Measurements from ENCODE around the gene C1QC.

Gene C1QC

DNA sequence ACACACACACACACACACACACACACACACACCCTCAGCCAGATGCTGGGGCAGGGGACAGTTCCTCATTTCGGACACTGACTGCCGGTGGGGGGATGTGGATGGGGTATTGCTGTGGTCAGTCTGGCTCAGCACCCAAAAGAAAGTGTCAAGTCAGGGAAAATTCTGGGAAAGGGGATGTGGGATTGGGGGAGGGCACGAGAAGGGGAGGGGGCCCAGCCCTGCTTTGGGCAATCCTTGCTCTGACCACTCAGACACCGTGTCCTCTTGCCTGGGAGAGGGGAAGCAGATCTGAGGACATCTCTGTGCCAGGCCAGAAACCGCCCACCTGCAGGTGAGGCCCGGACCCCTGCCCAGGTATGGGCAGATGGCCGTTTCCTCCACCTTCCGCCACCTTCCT is at the start of gene C1QC:
Gene C1QC (plus strand): TSS at position 253 of the 400 bp plus-strand sequence. CDS start 391 bp downstream, outside the sequence.
- no peak for DNase-seq

DNA sequence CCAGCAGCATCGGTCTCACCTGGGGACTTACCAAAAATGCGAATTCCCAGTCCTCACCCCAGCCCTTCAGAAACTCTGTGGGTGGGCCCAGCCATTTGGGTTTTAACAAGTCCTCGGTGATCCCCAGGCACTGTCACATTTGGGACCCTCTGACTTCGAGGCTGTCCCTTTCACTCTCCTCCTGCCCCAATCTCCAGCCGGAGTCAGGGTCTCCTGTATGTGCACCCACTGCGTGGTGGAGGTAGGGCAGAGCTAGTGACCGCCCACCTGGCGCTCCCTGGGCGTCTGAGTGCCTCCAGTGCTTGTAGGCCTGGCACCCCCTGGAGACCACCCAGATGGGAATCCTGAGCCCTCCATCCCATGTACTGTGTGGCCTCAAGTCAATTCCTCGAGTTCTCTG is 49.0 kb upstream of the C1QC start:
- DNase-seq = no peak

DNA sequence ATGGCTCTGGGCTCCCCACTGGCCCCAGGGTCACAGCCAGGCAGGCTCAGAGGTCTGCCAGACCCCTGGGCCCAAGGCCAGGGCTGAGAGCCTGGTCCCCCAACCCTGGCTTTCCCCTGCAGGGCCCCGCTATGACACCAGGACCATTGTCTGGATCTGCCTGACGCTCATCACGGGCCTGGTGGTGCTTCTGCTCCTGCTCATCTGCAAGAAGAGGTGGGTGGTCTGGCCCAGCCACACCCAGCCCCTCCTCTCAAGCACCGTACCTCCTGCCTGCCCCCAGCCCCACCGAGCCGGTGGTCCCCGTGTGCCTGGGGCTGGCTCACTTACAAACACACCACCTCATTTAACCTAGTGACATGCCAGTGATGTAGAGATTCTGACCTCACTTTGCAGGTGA is 48.3 kb upstream of the C1QC start:
- no peak for DNase-seq

DNA sequence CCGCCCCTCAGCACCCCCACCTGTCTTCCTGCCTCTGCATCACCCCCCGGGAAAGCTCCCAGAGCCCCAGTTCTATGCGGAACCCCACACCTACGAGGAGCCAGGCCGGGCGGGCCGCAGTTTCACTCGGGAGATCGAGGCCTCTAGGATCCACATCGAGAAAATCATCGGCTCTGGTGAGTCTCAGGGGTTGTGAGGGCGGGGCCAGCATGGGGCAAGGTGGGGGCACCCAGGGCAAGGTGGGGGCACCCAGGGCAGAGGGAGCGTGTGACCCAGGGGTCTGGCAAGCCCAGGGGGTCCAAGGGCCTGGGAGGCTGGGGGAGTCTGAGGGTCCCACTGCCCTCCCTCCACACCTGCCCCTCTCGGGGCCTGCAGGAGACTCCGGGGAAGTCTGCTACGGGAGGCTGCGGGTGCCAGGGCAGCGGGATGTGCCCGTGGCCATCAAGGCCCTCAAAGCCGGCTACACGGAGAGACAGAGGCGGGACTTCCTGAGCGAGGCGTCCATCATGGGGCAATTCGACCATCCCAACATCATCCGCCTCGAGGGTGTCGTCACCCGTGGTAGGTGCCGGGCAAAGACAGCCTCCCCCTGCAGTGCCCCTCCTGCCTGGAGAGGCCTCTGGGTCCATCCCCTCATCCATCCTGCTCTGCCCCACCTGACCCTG is 46.0 kb upstream of the C1QC start:
- DNase-seq = no peak

DNA sequence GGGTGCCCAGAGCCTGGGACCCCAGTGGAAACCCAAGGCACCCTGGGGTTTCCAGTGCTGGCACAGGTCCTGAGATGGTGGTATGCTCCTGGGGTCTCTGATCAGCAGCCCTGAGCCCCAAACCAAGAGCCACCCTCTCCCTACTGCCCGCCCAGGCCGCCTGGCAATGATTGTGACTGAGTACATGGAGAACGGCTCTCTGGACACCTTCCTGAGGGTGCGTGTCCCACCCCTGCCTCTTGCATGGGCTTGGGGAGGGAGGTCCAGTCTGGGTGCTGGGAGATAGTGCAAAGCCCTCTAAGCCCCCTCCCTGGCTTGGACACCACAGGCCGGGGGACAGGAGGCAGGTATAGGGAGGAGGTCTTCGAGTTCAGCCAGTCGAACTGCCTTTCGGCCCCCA is 45.4 kb upstream of the C1QC start:
- DNase-seq = no peak

DNA sequence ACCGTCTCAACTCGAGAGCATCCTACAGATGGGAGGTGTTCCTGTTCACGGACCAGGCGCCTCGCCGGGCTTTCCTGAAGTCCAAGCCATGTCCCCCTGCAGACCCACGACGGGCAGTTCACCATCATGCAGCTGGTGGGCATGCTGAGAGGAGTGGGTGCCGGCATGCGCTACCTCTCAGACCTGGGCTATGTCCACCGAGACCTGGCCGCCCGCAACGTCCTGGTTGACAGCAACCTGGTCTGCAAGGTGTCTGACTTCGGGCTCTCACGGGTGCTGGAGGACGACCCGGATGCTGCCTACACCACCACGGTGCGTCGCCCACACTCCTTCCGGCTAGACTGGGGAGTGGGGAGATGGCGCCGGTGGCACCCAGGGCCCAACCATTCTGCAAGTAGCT is 44.7 kb upstream of the C1QC start:
- no peak for DNase-seq

- no peak for DNase-seq
Measured at GRCh38 chr1:22600071-22600816, 43.2 kb upstream of the C1QC start.

DNA sequence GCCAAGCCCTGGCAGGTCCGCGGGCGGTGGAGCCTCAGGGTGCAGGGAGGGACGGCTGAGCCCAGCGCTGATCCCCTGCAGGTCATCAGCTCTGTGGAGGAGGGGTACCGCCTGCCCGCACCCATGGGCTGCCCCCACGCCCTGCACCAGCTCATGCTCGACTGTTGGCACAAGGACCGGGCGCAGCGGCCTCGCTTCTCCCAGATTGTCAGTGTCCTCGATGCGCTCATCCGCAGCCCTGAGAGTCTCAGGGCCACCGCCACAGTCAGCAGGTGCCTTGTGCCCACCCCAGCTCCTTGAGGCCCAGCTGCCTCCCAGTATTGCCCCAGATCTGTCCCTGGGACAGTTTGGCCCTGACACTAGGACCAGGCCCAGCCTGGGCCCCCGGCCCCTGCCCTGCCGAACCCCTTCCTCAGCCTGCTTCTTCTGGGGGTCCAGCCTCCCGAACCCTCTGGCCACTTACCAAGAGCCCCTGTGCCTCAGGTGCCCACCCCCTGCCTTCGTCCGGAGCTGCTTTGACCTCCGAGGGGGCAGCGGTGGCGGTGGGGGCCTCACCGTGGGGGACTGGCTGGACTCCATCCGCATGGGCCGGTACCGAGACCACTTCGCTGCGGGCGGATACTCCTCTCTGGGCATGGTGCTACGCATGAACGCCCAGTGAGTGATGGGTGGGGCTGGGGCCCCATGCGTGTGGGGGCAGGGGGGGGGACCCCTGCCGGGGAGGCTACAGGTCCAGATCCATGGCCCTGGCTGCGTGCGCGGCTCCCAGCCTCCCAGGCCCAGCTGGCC is 42.4 kb upstream of the C1QC start:
- no peak for DNase-seq

DNA sequence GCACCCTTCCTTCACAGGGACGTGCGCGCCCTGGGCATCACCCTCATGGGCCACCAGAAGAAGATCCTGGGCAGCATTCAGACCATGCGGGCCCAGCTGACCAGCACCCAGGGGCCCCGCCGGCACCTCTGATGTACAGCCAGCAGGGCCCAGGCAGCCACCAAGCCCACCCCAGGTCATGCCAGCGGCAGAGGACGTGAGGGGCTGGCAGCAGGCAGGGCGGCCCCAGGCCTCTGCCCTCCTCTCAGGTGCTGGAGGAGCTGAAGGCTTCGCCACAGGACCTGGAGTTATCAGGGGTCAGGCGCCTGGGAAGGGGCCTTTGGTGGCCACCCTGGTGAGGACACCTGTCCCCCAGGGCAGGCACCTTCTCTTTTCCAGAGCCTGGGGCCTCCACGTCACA is 41.8 kb upstream of the C1QC start:
- DNase-seq = no peak

DNA sequence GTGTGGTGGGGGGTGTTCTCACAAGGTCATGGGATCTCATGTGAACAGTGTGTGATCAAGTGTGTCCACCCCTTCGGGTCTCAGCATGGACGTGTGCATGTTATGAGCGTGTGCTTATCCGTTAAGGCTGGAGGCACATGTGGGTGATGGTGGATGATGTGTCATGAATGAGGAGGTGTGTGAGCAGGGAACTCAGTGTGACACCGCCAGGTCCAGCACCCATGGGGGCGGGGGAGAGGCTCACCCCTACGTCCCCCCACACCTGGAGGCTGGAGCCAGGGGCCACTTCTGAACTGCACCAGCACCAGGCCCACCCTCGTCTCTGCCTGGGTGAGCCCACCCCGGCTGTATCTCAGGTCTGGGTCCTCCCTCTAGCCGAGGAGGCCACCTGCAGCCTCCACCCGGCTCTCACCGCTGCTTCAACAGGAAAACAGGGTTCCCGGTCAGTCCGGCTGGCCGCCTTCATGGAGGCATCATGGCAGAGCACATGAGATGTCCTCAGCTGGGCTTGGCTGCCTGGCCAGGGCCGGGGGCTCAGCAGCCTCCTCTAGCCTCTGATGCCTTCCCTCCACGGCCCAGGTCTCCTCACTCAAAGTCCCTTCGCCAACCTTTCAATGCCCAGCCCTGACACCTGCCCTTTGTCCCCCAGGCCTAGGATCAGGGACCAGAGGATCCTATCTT is 41.2 kb upstream of the C1QC start:
- no peak for DNase-seq

- DNase-seq = no peak
Measured at GRCh38 chr1:22606161-22606560, 37.3 kb upstream of the C1QC start.

- DNase-seq = no peak
Measured at GRCh38 chr1:22607154-22607553, 36.3 kb upstream of the C1QC start.

GRCh38 chr1:22608361-22608760 is 35.1 kb upstream of the C1QC start:
- DNase-seq = no peak

- DNase-seq = no peak
Measured at GRCh38 chr1:22609291-22609690, 34.1 kb upstream of the C1QC start.

GRCh38 chr1:22611530-22611947 is 31.9 kb upstream of the C1QC start:
- DNase-seq = no peak

DNA sequence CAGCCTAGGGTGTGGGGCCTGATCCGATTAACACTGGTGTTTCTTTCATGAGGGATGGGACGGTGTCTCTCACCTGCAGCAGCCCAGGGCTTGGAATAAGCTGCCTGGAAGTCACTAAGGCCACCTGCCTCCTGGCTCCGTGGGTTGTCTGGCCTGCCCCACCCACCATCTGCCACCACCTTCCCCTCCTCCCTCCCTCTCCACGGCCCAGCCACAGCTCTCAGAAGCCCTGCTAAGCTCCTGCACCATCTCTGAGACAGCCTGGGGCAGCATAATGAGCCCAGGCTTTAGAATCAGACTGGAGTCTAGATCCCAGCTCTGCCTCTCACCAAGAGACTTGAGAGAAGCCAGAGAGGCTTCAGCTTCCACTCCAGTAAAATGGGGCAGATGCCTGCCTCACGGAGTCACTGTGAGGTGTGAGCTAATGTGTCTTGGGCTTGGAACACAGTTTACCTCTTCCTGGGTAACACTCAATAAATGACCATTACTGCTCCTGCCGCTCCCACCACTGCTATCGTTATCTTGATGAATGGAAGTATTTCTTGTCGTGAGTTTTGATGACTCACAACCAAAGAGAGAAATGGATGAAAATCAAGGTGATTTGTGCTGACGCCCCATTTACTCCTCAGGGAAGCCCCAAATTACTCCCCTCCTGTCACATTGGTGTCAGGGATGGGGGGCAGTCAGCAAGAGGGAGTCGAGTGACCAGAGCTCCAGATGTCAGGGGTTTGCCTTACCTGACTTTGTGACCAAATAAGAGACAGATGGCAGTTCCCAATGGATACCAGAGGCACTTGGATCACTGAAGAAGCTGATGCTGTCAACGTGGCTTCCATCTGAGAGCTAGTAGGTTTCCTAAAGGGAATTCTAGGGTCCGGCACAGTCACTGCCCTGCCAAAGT is 30.5 kb upstream of the C1QC start:
- DNase-seq = no peak

DNA sequence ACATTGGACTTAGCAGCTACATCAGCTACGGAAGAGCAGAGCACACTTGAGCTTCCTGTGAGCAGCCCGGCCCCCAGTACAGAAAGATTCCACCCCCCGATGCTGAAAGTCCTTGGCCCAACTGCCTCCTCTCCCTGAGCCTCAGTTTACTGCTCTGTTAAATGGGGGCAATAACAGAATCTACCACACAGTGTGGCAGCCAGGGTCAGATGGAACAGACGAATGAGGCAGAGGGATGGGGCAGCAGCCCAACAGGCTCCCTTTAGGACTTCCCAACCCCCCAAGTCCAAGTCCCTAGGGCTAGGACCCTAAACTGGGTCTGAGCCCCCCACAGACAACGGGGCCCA is 29.9 kb upstream of the C1QC start:
- DNase-seq = no peak

- no peak for DNase-seq
Measured at GRCh38 chr1:22613951-22614350, 29.5 kb upstream of the C1QC start.

GRCh38 chr1:22615886-22616285 is 27.5 kb upstream of the C1QC start:
- no peak for DNase-seq

GRCh38 chr1:22616571-22616970 is 26.9 kb upstream of the C1QC start:
- DNase-seq = no peak

DNA sequence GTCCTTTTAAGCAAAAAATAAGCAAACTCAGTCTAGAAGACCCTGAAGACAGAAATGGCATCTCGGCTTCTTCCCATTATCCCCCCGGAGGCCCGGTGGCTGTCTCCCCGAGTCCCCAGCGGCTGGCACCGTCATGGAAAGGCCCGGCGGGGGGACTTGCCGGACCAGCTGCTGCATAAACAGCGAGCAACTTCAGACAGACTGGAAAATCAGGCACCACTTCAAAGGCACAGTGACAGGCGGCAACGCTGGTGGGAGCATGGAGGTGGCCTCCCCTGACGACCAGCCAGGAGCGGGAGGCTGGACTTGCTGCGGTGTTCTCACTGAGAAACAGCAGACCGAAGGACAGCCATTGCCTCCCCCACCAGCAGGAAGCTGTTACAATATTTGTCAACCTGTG is 25.4 kb upstream of the C1QC start:
- DNase-seq = no peak

- DNase-seq = no peak
Measured at GRCh38 chr1:22619252-22619651, 24.2 kb upstream of the C1QC start.

Measured in activated naive CD4-positive, alpha-beta T cell treated with anti-CD3 and anti-CD28 coated beads, Interleukin-2, amount 50 U/mL, for 16 hours (primary cell).